CD4-positive, CD25-positive, alpha-beta regulatory T cell (primary cell): ENCODE data around the gene MGA. TPM values are rescaled to one million over a fixed set of nuclear protein-coding genes. Genes with fewer than 3 reads are reported as not detected.
A peak's percentile ranks its signal among the peaks of the same experiment; 100 is the strongest.

Experiments
- ATAC-seq, 2 donors: fragments of 150-1000 bp; cut with Tn5 transposase; one replicate each; pipeline ENCODE4 v1.10.0; 2021; ENCODE audit warnings: low read depth in 2 of 2, moderate number of reproducible peaks in 2 of 2, moderate library complexity in 1 of 2
- DNase-seq, 3 donors: peaks; one replicate each; pipeline versions ENCODE4 v3.0.0 to v3.0.0-alpha.2; 2012 to 2022; ENCODE audit warnings: mixed read lengths in 1 of 3
- H3K27ac ChIP-seq: one replicate; pipeline ENCODE4 v1.7.0; 2013; ENCODE audit warnings: mild to moderate bottlenecking, low read length; ENCODE audit not compliant: insufficient read depth, poor library complexity, severe bottlenecking
- H3K27me3 ChIP-seq: one replicate; pipeline ENCODE4 v1.7.0; 2013; ENCODE audit warnings: low read length; ENCODE audit not compliant: control insufficient read depth, insufficient read depth
- H3K36me3 ChIP-seq: one replicate; pipeline ENCODE4 v1.7.0; 2013; ENCODE audit warnings: mild to moderate bottlenecking, low read length, moderate library complexity; ENCODE audit not compliant: control insufficient read depth, insufficient read depth
- H3K4me1 ChIP-seq: 2 replicates; pipeline ENCODE4 v1.7.0; 2013; ENCODE audit warnings: mild to moderate bottlenecking, low read length; ENCODE audit not compliant: insufficient read depth, control insufficient read depth, poor library complexity, severe bottlenecking
- H3K4me3 ChIP-seq: one replicate; pipeline ENCODE4 v1.7.0; 2013; ENCODE audit warnings: low read depth, mild to moderate bottlenecking, low read length, moderate library complexity
- H3K9me3 ChIP-seq, 2 experiments: 1 replicate in 1 of 2; 2 replicates in 1 of 2; pipeline ENCODE4 v1.7.0; 2013; ENCODE audit warnings: low read length in 2 of 2, mild to moderate bottlenecking in 1 of 2, moderate library complexity in 1 of 2; ENCODE audit not compliant: control insufficient read depth in 2 of 2
- H3K27ac Mint-ChIP-seq, 3 donors: one replicate each; pipeline ENCODE4 v1.8.0; 2020 to 2022; ENCODE audit warnings: mild to moderate bottlenecking in 3 of 3, mixed read lengths in 3 of 3, moderate library complexity in 2 of 3
- H3K27me3 Mint-ChIP-seq: one replicate; pipeline ENCODE4 v1.8.0; 2022; ENCODE audit warnings: mild to moderate bottlenecking, mixed read lengths
- H3K36me3 Mint-ChIP-seq: one replicate; pipeline ENCODE4 v1.8.0; 2020; ENCODE audit warnings: mixed read lengths
- H3K4me1 Mint-ChIP-seq, 4 donors: one replicate each; pipeline ENCODE4 v1.8.0; 2020 to 2022; ENCODE audit warnings: mixed read lengths in 4 of 4, mild to moderate bottlenecking in 1 of 4
- H3K4me3 Mint-ChIP-seq, 4 donors: one replicate each; pipeline ENCODE4 v1.8.0; 2020 to 2022; ENCODE audit warnings: mild to moderate bottlenecking in 4 of 4, mixed read lengths in 4 of 4, moderate library complexity in 3 of 4
- H3K9me3 Mint-ChIP-seq, 7 donors: one replicate each; pipeline ENCODE4 v1.8.0; 2020 to 2022; ENCODE audit warnings: mixed read lengths in 7 of 7, mild to moderate bottlenecking in 3 of 7, moderate library complexity in 2 of 7
- polyA plus RNA-seq, 4 donors: library from polyadenylated mRNA; unstranded; fragments of 300-500 nt; fragmentation: Illumina TruSeq; gene quantifications; one replicate each; pipeline ENCODE4 v1.2.3, GENCODE V29; 2021
- total RNA-seq: library from RNA; stranded (reverse); gene quantifications from one replicate; pipeline ENCODE4 v1.2.3, GENCODE V29; 2022

MGA gene
- total and polyA plus RNA-seq, 5 donors from 2014 or later, result 10.4 to 46.9 (median 15.6) TPM

GRCh38 chr15:41804361-41804760 is 144.2 kb downstream of the MGA start:
- H3K4me3 Mint-ChIP-seq, result no peak overlapping the region
- no peaks in the 10 kb centered on the region for H3K9me3 Mint-ChIP-seq
- H3K36me3 ChIP-seq, result peaks cover 16% of the 10 kb centered on the region
- DNase-seq (no peak), ATAC-seq (no peak)
- no peaks in the 10 kb centered on the region for H3K9me3 ChIP-seq
- no peaks in the 10 kb centered on the region for H3K27me3 ChIP-seq
- H3K4me1 ChIP-seq, result no peaks in the 10 kb centered on the region
- no peak overlapping the region for H3K27ac ChIP-seq
- H3K4me1 Mint-ChIP-seq, result peaks cover 0 to 11% (median 6%) of the 10 kb centered on the region in 4 donors
- H3K36me3 Mint-ChIP-seq, result peaks cover 18% of the 10 kb centered on the region
- no peaks in the 10 kb centered on the region for H3K27me3 Mint-ChIP-seq
- H3K27ac Mint-ChIP-seq, result no peak overlapping the region
- no peak overlapping the region for H3K4me3 ChIP-seq

GRCh38 chr15:41804916-41805666 is 144.9 kb downstream of the MGA start:
- H3K4me3 ChIP-seq, result no peak overlapping the region
- H3K27me3 ChIP-seq, result no peaks in the 10 kb centered on the region
- Mint-ChIP-seq H3K36me3 (peaks cover 18% of the 10 kb centered on the region), H3K9me3 (no peaks in the 10 kb centered on the region), H3K4me1 (peaks cover 0 to 9% (median 4%) of the 10 kb centered on the region in 4 donors), H3K27me3 (no peaks in the 10 kb centered on the region), H3K4me3 (no peak overlapping the region), H3K27ac (peak overlapping the region in 2 of 3 donors; percentile 63 to 71)
- ATAC-seq (no peak), DNase-seq (no peak)
- no peaks in the 10 kb centered on the region for H3K4me1 ChIP-seq
- H3K36me3 ChIP-seq, result peaks cover 9% of the 10 kb centered on the region
- H3K27ac ChIP-seq, result no peak overlapping the region
- no peaks in the 10 kb centered on the region for H3K9me3 ChIP-seq

GRCh38 chr15:41805711-41806110 is 145.5 kb downstream of the MGA start:
- H3K27ac Mint-ChIP-seq, result peak overlapping the region in 1 of 3 donors; percentile 82
- H3K4me1 Mint-ChIP-seq, result peaks cover 0 to 9% (median 4%) of the 10 kb centered on the region in 4 donors
- Histone ChIP-seq H3K9me3 (no peaks in the 10 kb centered on the region), H3K27me3 (no peaks in the 10 kb centered on the region), H3K27ac (no peak overlapping the region), H3K4me3 (no peak overlapping the region), H3K4me1 (no peaks in the 10 kb centered on the region), H3K36me3 (peaks cover 8% of the 10 kb centered on the region)
- peaks cover 14% of the 10 kb centered on the region for H3K36me3 Mint-ChIP-seq
- DNase-seq (no peak), ATAC-seq (no peak)
- no peak overlapping the region for H3K4me3 Mint-ChIP-seq
- H3K27me3 Mint-ChIP-seq, result no peaks in the 10 kb centered on the region
- H3K9me3 Mint-ChIP-seq, result no peaks in the 10 kb centered on the region

GRCh38 chr15:41806291-41807181 is 146.3 kb downstream of the MGA start:
- ATAC-seq (no peak), DNase-seq (no peak)
- H3K27me3 Mint-ChIP-seq, result no peaks in the 10 kb centered on the region
- H3K36me3 Mint-ChIP-seq, result peaks cover 10% of the 10 kb centered on the region
- peak overlapping the region in 1 of 3 donors; percentile 82 for H3K27ac Mint-ChIP-seq
- no peaks in the 10 kb centered on the region for H3K27me3 ChIP-seq
- H3K4me1 Mint-ChIP-seq, result peaks cover 0 to 15% (median 11%) of the 10 kb centered on the region in 4 donors
- H3K4me3 ChIP-seq, result no peak overlapping the region
- peaks cover 6% of the 10 kb centered on the region for H3K4me1 ChIP-seq
- H3K9me3 ChIP-seq, result no peaks in the 10 kb centered on the region
- no peaks in the 10 kb centered on the region for H3K9me3 Mint-ChIP-seq
- H3K36me3 ChIP-seq, result peaks cover 4% of the 10 kb centered on the region
- no peak overlapping the region for H3K27ac ChIP-seq
- H3K4me3 Mint-ChIP-seq, result no peak overlapping the region

GRCh38 chr15:41809121-41809520 is 148.9 kb downstream of the MGA start:
- Mint-ChIP-seq H3K36me3 (peaks cover 15% of the 10 kb centered on the region), H3K4me3 (no peak overlapping the region), H3K9me3 (no peaks in the 10 kb centered on the region), H3K27ac (peak overlapping the region in 1 of 3 donors; percentile 18), H3K4me1 (peaks cover 0 to 20% (median 14%) of the 10 kb centered on the region in 4 donors), H3K27me3 (no peaks in the 10 kb centered on the region)
- DNase-seq (no peak), ATAC-seq (no peak)
- Histone ChIP-seq H3K9me3 (no peaks in the 10 kb centered on the region), H3K36me3 (peaks cover 9% of the 10 kb centered on the region), H3K4me1 (peaks cover 9% of the 10 kb centered on the region), H3K4me3 (no peak overlapping the region), H3K27me3 (no peaks in the 10 kb centered on the region), H3K27ac (no peak overlapping the region)

GRCh38 chr15:41809526-41810220 is 149.5 kb downstream of the MGA start:
- H3K36me3 Mint-ChIP-seq, result peaks cover 18% of the 10 kb centered on the region
- H3K27ac Mint-ChIP-seq, result peak overlapping the region in 1 of 3 donors; percentile 25
- H3K4me3 Mint-ChIP-seq, result no peak overlapping the region
- DNase-seq, result no peak
- no peak for ATAC-seq
- H3K27me3 ChIP-seq, result no peaks in the 10 kb centered on the region
- no peaks in the 10 kb centered on the region for H3K9me3 ChIP-seq
- H3K4me3 ChIP-seq, result no peak overlapping the region
- no peaks in the 10 kb centered on the region for H3K9me3 Mint-ChIP-seq
- H3K36me3 ChIP-seq, result peaks cover 14% of the 10 kb centered on the region
- peaks cover 0 to 19% (median 11%) of the 10 kb centered on the region in 4 donors for H3K4me1 Mint-ChIP-seq
- H3K4me1 ChIP-seq, result peaks cover 9% of the 10 kb centered on the region
- H3K27me3 Mint-ChIP-seq, result no peaks in the 10 kb centered on the region
- no peak overlapping the region for H3K27ac ChIP-seq

GRCh38 chr15:41810651-41811431 is 150.6 kb downstream of the MGA start:
- no peaks in the 10 kb centered on the region for H3K9me3 ChIP-seq
- H3K4me1 Mint-ChIP-seq, result peaks cover 0 to 17% (median 10%) of the 10 kb centered on the region in 4 donors
- H3K4me1 ChIP-seq, result peaks cover 9% of the 10 kb centered on the region
- no peak for ATAC-seq
- no peak overlapping the region for H3K27ac ChIP-seq
- H3K27me3 ChIP-seq, result no peaks in the 10 kb centered on the region
- no peak overlapping the region for H3K4me3 Mint-ChIP-seq
- H3K36me3 ChIP-seq, result peaks cover 22% of the 10 kb centered on the region
- H3K4me3 ChIP-seq, result no peak overlapping the region
- peaks cover 17% of the 10 kb centered on the region for H3K36me3 Mint-ChIP-seq
- DNase-seq, result no peak
- no peaks in the 10 kb centered on the region for H3K9me3 Mint-ChIP-seq
- no peaks in the 10 kb centered on the region for H3K27me3 Mint-ChIP-seq
- H3K27ac Mint-ChIP-seq, result peak overlapping the region in 2 of 3 donors; percentile 29 to 56
